ENCODE results near the gene SMARCA5. TPM values are rescaled to one million over a fixed set of nuclear protein-coding genes. Genes with fewer than 3 reads are reported as not detected.

SMARCA5 gene
- total RNA-seq, 2 donors from 2014 or later: 18.6 to 23.4 TPM

DNA sequence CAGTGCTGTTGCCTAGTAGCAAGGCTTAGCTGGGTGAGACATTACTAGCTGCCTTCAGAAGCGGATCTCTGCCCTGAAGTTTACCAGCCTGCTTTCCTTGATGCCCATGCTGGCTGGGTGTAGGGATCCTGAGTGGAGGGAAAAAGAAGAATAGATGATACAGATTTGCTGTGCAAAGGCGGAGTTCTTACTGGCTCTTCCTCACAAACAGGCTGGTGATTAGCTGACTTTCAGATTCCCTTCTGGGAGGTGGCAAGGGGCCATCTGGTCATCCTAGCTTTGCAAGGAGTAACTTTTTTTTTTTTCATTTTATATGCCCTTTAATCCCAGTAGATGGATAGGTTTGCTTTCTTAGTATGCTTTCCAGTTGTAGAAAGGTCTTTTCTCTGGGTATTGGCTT is 44.8 kb downstream of the SMARCA5 start:
- no peak overlapping the region for H3K4me3 ChIP-seq
- H3K27me3 ChIP-seq: no peaks in the 10 kb centered on the region
- no peaks in the 10 kb centered on the region for H3K9me3 ChIP-seq
- TF ChIP-seq, protein P1, sequence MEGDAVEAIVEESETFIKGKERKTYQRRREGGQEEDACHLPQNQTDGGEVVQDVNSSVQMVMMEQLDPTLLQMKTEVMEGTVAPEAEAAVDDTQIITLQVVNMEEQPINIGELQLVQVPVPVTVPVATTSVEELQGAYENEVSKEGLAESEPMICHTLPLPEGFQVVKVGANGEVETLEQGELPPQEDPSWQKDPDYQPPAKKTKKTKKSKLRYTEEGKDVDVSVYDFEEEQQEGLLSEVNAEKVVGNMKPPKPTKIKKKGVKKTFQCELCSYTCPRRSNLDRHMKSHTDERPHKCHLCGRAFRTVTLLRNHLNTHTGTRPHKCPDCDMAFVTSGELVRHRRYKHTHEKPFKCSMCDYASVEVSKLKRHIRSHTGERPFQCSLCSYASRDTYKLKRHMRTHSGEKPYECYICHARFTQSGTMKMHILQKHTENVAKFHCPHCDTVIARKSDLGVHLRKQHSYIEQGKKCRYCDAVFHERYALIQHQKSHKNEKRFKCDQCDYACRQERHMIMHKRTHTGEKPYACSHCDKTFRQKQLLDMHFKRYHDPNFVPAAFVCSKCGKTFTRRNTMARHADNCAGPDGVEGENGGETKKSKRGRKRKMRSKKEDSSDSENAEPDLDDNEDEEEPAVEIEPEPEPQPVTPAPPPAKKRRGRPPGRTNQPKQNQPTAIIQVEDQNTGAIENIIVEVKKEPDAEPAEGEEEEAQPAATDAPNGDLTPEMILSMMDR (IDR thresholded peaks at IDR 0.05): no peak
- peaks cover 14% of the 10 kb centered on the region for H3K36me3 ChIP-seq
- H3K4me1 ChIP-seq: no peaks in the 10 kb centered on the region
- DNase-seq (ENCODE audit: low spot score): no peak
- H3K27ac ChIP-seq: no peak overlapping the region

DNA sequence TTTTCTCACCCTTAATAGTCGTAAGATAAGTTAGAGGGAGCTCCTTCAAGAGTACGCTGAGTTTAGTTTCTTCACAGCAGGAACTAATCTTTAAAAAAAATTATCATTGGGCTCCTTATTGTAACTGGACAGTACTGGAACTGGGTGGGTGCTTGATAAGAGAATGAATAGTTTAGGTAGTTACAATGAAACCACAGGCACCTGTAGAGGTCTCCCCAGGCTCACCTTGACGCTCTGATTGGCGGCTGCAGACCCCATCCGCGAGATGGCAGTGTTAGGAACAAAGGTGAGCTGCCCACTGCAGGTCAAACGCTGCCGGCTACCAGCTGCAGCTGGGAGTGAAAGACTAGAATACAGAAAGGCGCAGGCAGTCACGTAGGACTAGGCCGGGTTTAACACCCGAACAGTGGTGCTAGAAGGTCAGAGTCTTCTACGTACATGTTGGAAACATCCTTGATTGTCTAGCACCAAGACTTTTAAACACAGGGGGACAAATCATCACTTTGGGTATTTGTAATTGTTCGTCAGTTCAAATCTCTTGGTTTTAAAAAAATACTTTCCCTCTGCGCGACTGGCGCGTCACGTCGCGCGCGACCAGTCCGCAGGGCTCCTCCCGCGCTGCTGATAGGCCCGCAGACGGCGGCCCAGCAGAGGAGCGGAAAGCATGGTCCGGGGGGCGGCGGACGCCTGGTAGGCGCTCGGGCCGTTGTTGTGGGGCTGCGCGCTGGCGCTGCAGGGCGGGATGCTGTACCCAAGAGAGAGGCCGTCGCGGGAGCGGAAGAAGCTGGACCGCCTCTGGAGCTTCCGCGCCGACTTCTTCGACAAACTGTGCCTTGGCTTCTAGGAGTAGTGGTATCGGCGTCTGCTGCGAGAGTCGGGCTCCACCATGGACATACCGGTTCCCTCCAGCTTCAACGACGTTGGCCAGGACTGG is 45.6 kb downstream of the SMARCA5 start:
- Histone ChIP-seq H3K27me3 (no peaks in the 10 kb centered on the region), H3K4me3 (peak overlapping the region; percentile 54 to 63), H3K27ac (peak overlapping the region; percentile 54 to 58), H3K36me3 (peaks cover 8% of the 10 kb centered on the region), H3K9me3 (no peaks in the 10 kb centered on the region), H3K4me1 (no peaks in the 10 kb centered on the region)
- TF ChIP-seq, protein P1 (IDR thresholded peaks at IDR 0.05): peak; percentile 8 to 69
- DNase-seq (ENCODE audit: low spot score): no peak

GRCh38 chr4:143559757-143560147 is 46.2 kb downstream of the SMARCA5 start:
- no peaks in the 10 kb centered on the region for H3K4me1 ChIP-seq
- H3K9me3 ChIP-seq: no peaks in the 10 kb centered on the region
- peak overlapping the region; percentile 54 to 63 for H3K4me3 ChIP-seq
- peak overlapping the region in 1 of 2 donors; percentile 54 for H3K27ac ChIP-seq
- H3K36me3 ChIP-seq: peaks cover 3% of the 10 kb centered on the region
- TF ChIP-seq, protein P1 (IDR thresholded peaks at IDR 0.05): no peak
- DNase-seq (ENCODE audit: low spot score): no peak
- H3K27me3 ChIP-seq: no peaks in the 10 kb centered on the region

DNA sequence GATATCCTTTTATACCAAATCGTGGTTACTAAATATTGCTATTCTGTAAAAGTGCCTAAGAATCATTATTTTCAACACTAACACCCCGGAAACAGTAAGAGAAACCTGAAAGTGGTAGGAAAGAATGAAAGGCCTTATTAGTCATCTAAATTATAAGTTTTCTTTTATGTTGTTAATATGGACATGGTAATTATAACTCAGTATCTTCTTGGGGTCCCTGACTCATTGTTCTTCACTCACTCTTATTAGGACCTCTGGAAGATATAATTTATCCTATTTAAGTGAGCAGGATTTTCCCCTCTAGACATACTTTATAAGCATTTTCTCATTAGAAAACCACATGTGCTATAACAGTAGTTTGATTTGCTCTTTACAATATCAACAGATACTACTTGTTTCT is 51.0 kb downstream of the SMARCA5 start:
- H3K4me3 ChIP-seq: no peak overlapping the region
- H3K4me1 ChIP-seq: no peaks in the 10 kb centered on the region
- H3K27ac ChIP-seq: no peak overlapping the region
- no peaks in the 10 kb centered on the region for H3K36me3 ChIP-seq
- H3K9me3 ChIP-seq: no peaks in the 10 kb centered on the region
- TF ChIP-seq, protein P1 (IDR thresholded peaks at IDR 0.05): no peak
- no peaks in the 10 kb centered on the region for H3K27me3 ChIP-seq
- DNase-seq (ENCODE audit: low spot score): no peak

DNA sequence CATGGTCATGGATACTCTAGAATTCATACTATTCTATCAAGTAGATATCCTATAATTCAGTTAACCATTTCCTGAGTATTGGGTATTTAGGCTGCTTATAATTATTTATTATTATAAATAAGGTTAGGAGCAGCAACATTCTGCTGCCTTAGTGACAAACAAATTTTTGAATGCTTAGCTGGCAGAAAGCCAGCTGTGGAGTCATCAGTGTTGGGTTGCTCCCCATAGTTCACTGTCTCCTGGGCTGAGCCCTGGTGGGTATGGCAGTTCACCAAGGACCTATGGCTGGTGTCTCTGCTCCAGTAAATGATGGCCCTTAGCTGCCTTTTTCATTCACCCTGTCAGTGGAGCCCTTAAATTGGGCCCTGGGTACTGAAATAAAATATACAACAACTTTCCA is 61.8 kb downstream of the SMARCA5 start:
- TF ChIP-seq, protein P1 (IDR thresholded peaks at IDR 0.05): no peak
- Histone ChIP-seq H3K36me3 (no peaks in the 10 kb centered on the region), H3K4me1 (no peaks in the 10 kb centered on the region), H3K9me3 (no peaks in the 10 kb centered on the region), H3K27me3 (no peaks in the 10 kb centered on the region), H3K4me3 (no peak overlapping the region), H3K27ac (no peak overlapping the region)
- no peak for DNase-seq (ENCODE audit: low spot score)

Measured in right atrium auricular region (tissue), 2 donors.